MM.1S (cell line): Measurements from ENCODE around the gene BICD1.

Experiments used
- DNase-seq: peaks from one replicate; pipeline ENCODE4 v3.0.0-alpha.2; 2015
- H2AFZ ChIP-seq: fragments of 300-600 bp; sonication (generic); 2 replicates; pipeline ENCODE4 v1.6.0; 2016; ENCODE audit warnings: antibody characterized with exemption, low read length
- H3F3A ChIP-seq: fragments of 300-600 bp; sonication (generic); 2 replicates; pipeline ENCODE4 v1.6.1; 2016; ENCODE audit warnings: mild to moderate bottlenecking, antibody characterized with exemption, low read length, moderate library complexity, mixed read lengths; ENCODE audit not compliant: insufficient read depth
- H3K27ac ChIP-seq: fragments of 300-600 bp; sonication (generic); 2 replicates; pipeline ENCODE4 v1.5.1; 2016; ENCODE audit warnings: mild to moderate bottlenecking, low read length
- H3K27me3 ChIP-seq: fragments of 300-600 bp; sonication (generic); replicated peaks from 2 replicates; pipeline ENCODE4 v1.6.0; 2016; ENCODE audit warnings: low read length; ENCODE audit not compliant: insufficient read depth
- H3K36me3 ChIP-seq: fragments of 300-600 bp; sonication (generic); replicated peaks from 2 replicates; pipeline ENCODE4 v1.6.1; 2016; ENCODE audit warnings: mild to moderate bottlenecking, low read length, mixed read lengths; ENCODE audit not compliant: insufficient read depth
- H3K4me1 ChIP-seq: fragments of 300-600 bp; sonication (generic); 2 replicates; pipeline ENCODE4 v1.6.1; 2016; ENCODE audit warnings: low read length, mixed read lengths
- H3K4me2 ChIP-seq: fragments of 300-600 bp; sonication (generic); 2 replicates; pipeline ENCODE4 v1.6.0; 2016; ENCODE audit warnings: low read depth, low read length
- H3K4me3 ChIP-seq: fragments of 300-600 bp; sonication (generic); 2 replicates; pipeline ENCODE4 v1.5.1; 2016; ENCODE audit warnings: low read length, mixed read lengths
- H3K79me2 ChIP-seq: fragments of 300-600 bp; sonication (generic); 2 replicates; pipeline ENCODE4 v1.6.1; 2016; ENCODE audit warnings: mixed run types, low read length, mixed read lengths
- H3K9ac ChIP-seq: fragments of 300-600 bp; sonication (generic); 2 replicates; pipeline ENCODE4 v1.6.1; 2016; ENCODE audit warnings: low read length, mixed read lengths
- H3K9me2 ChIP-seq: fragments of 300-600 bp; sonication (generic); replicated peaks from 2 replicates; pipeline ENCODE4 v1.6.1; 2016; ENCODE audit warnings: mild to moderate bottlenecking, low read length, mixed read lengths; ENCODE audit not compliant: insufficient read depth
- H3K9me3 ChIP-seq: fragments of 300-600 bp; sonication (generic); replicated peaks from 2 replicates; pipeline ENCODE4 v1.6.1; 2016; ENCODE audit warnings: mild to moderate bottlenecking, low read length, mixed read lengths; ENCODE audit not compliant: insufficient read depth
- H4K20me1 ChIP-seq: fragments of 300-600 bp; sonication (generic); 2 replicates; pipeline ENCODE4 v1.6.1; 2016; ENCODE audit warnings: mild to moderate bottlenecking, low read length, moderate library complexity, mixed read lengths; ENCODE audit not compliant: insufficient read depth
- CTCF ChIP-seq: fragments of 300-600 bp; sonication (generic); IDR thresholded peaks from 2 replicates; pipeline ENCODE4 v1.5.1; 2016; ENCODE audit warnings: antibody characterized with exemption, low read length, mixed read lengths
- EZH2 ChIP-seq: fragments of 300-600 bp; sonication (generic); optimal IDR thresholded peaks from 2 replicates; pipeline ENCODE3; 2017; ENCODE audit warnings: low read depth, mild to moderate bottlenecking, antibody characterized with exemption, low read length, mixed read lengths
- EZH2phosphoT487 ChIP-seq: fragments of 300-600 bp; sonication (generic); IDR thresholded peaks from 2 replicates; pipeline ENCODE4 v1.6.1; 2018; ENCODE audit warnings: antibody characterized with exemption, low read length

The BICD1 gene

GRCh38 chr12:32155961-32156529, 49.4 kb downstream of the BICD1 start:
- TF ChIP-seq EZH2: no peak
- no peak for TF ChIP-seq EZH2phosphoT487
- no peak for TF ChIP-seq CTCF
- Histone ChIP-seq H2AFZ (no peak overlapping the region), H3K27ac (no peak overlapping the region), H4K20me1 (no peaks in the 10 kb centered on the region), H3K4me3 (no peak overlapping the region), H3K9me2 (no peaks in the 10 kb centered on the region), H3K27me3 (no peaks in the 10 kb centered on the region), H3K4me1 (no peaks in the 10 kb centered on the region), H3F3A (no peaks in the 10 kb centered on the region), H3K4me2 (no peak overlapping the region), H3K9ac (no peak overlapping the region), H3K9me3 (no peaks in the 10 kb centered on the region), H3K36me3 (no peaks in the 10 kb centered on the region), H3K79me2 (no peaks in the 10 kb centered on the region)
- DNase-seq: no peak

- DNase-seq: no peak
- H3K79me2 ChIP-seq: no peaks in the 10 kb centered on the region
- H3K4me2 ChIP-seq: no peak overlapping the region
- H4K20me1 ChIP-seq: no peaks in the 10 kb centered on the region
- H3K27ac ChIP-seq: no peak overlapping the region
- H3K9me2 ChIP-seq: no peaks in the 10 kb centered on the region
- H3F3A ChIP-seq: no peaks in the 10 kb centered on the region
- H3K9me3 ChIP-seq: no peaks in the 10 kb centered on the region
- no peaks in the 10 kb centered on the region for H3K4me1 ChIP-seq
- no peaks in the 10 kb centered on the region for H3K36me3 ChIP-seq
- no peak overlapping the region for H3K4me3 ChIP-seq
- no peaks in the 10 kb centered on the region for H3K27me3 ChIP-seq
- no peak overlapping the region for H2AFZ ChIP-seq
- no peak overlapping the region for H3K9ac ChIP-seq
- TF ChIP-seq EZH2phosphoT487: no peak
- TF ChIP-seq EZH2: no peak
- TF ChIP-seq CTCF: no peak
Observed at GRCh38 chr12:32158525-32158924, 51.9 kb downstream of the BICD1 start.

- Histone ChIP-seq H2AFZ (no peak overlapping the region), H3K79me2 (no peaks in the 10 kb centered on the region), H3K36me3 (no peaks in the 10 kb centered on the region), H3K9me2 (no peaks in the 10 kb centered on the region), H3K27me3 (no peaks in the 10 kb centered on the region), H3F3A (no peaks in the 10 kb centered on the region), H3K27ac (no peak overlapping the region), H3K4me1 (no peaks in the 10 kb centered on the region), H3K9ac (no peak overlapping the region), H3K4me3 (no peak overlapping the region), H3K4me2 (no peak overlapping the region), H3K9me3 (no peaks in the 10 kb centered on the region), H4K20me1 (no peaks in the 10 kb centered on the region)
- no peak for DNase-seq
- no peak for TF ChIP-seq EZH2
- TF ChIP-seq EZH2phosphoT487: no peak
- TF ChIP-seq CTCF: no peak
Observed at GRCh38 chr12:32159381-32159780, 52.7 kb downstream of the BICD1 start.
